Stimulated activated CD4-positive, alpha-beta T cell treated with anti-CD3 and anti-CD28 coated beads, Interleukin-12 subunit alpha, Interleukin-12 subunit beta, amount 100 ng/mL, for 4 hours (primary cell): ENCODE data around the gene CACNA1C.

ENCODE experiments used
- DNase-seq: peaks from one replicate; pipeline ENCODE4 v3.0.0-alpha.2; 2020

Gene CACNA1C

GRCh38 chr12:2172491-2173214, 119.9 kb downstream of the CACNA1C start:
- no peak for DNase-seq

DNA sequence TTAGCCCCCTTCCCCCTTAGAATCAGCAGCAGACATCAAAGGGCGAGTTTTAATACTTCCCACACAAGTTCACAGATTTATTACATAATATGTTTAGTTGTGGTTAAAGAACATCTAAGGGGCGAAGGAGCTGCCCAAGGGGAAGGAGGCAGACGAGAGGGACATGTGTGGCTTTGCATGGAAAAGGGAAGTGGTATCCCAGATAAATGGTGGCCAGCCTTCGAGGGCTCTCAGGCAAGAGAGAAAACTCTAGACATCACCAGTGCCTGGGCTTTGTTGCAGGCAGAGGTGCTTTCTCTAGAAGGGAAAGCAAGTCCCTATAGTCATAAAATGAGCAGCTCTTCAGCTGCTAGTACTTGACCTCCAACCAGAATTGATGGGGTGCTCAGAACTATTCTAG, 121.2 kb downstream of the CACNA1C start:
- no peak for DNase-seq

DNA sequence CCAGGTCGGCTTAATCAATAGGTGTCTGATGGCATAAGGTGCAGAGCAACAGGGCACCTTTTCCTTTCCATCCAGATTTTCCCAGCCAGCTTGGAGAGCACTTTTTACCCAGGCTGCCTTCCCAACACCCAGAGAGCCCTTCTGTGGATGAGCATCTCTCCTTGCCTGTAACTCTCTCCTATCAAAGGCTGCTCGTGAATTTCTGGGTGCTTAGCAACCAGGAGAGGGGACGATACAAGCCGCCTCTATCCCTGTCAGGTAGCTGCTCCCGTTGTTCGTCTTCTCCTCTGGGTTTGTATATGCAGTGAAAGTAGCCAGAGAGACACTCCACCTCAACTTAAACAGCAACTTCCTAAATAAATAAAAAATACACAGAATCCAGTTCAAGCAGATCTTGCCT, 124.2 kb downstream of the CACNA1C start:
- DNase-seq: no peak

GRCh38 chr12:2177751-2178150, 125.0 kb downstream of the CACNA1C start:
- no peak for DNase-seq

- no peak for DNase-seq
These were observed 126.3 kb downstream of the CACNA1C start for GRCh38 chr12:2179058-2179457.

- no peak for DNase-seq
These were observed 127.4 kb downstream of the CACNA1C start for GRCh38 chr12:2179953-2180736.

DNA sequence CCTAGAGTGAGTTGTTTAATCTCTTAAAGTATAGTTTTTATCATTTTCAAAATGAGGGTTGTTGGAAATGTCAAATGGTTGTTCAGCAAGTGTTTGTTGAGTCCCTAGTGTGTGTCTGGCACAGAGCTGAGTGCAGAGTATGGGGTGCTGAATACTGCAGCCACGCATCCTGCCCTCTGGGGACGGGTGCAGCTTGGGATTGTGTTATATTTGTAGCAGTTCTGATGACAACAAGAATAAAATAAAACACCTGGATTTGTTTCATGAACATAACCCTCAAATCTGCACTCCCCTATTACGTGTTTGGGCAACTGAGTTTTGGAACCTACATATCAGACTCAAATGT, 127.9 kb downstream of the CACNA1C start:
- no peak for DNase-seq

- DNase-seq: no peak
These were observed 131.1 kb downstream of the CACNA1C start for GRCh38 chr12:2183556-2184541.

- no peak for DNase-seq
These were observed 133.1 kb downstream of the CACNA1C start for GRCh38 chr12:2185751-2186341.

GRCh38 chr12:2187195-2187945, 134.6 kb downstream of the CACNA1C start:
- no peak for DNase-seq

GRCh38 chr12:2190085-2190484, 137.3 kb downstream of the CACNA1C start:
- DNase-seq: no peak

DNA sequence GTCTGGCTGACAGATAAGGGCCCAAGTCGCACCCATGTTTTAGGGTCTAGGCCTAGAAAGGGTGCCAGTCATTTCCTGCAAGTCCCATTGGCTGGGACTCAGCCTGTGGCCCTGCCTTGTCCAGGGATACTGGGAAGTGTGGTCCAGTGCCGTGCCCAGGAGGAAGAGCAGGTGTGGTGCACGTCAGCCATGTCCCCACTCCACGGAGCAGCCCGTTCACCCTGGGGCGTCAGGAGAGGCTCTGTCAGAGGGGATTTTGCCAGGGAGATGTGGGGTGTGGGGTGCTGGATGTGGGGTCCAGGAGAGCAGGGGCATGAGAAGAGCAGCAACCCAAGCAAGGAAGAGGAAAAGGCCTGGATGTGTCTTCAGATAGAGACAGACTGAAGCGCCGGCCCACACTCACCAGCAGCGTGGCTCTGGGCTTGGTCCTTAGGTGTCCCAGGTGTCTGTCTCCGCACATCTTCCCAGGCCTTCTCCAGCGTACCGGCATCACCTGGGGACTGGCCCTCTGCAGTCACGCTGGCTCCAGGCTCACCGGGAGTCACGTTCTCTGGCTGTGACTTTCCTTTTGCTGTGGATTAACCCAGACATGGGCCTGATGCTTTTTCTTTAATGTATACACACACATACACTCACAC, 138.2 kb downstream of the CACNA1C start:
- DNase-seq: no peak

DNA sequence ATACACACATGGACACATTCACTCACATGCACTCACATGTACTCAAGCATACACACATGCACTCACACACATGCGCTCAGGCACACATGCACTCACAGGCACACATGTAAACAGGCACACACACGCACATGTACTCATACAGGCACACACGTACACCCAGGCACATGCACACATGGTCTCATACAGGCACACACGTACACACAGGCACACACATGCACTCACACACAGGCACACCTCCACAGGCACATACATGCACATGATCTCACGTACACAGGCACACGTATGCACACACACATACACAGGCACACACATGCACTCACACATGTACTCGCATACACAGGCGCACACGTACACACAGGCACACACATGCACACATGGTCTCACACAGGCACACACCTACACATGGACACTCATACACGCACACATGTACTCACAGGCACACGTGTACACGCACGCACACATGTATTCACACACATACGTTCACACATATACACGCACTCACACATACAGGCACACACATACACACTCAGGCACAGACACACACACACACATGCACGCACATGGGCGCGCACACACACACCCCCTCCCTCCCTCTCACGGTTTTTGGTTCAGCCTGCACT, 138.9 kb downstream of the CACNA1C start:
- DNase-seq: no peak

DNA sequence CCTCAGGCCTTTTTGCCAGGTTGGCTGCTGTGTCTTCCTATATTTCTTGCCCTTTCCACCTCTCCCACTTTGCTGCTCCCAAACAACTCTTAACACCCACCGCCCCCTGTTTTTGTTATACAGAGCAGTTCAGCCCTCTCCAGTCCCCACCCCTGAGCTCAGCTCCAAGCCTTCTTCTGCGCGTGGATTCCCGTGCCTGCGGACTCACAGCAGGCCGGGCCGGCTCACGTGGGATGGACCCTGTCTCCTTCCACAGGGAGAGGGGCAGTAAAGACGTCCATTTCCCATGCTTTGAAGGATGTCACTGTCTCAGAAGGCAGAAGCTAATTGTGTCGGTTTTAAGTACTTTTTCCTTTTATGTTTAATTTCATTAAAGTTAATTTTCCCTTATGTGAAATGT, 139.4 kb downstream of the CACNA1C start:
- no peak for DNase-seq

DNA sequence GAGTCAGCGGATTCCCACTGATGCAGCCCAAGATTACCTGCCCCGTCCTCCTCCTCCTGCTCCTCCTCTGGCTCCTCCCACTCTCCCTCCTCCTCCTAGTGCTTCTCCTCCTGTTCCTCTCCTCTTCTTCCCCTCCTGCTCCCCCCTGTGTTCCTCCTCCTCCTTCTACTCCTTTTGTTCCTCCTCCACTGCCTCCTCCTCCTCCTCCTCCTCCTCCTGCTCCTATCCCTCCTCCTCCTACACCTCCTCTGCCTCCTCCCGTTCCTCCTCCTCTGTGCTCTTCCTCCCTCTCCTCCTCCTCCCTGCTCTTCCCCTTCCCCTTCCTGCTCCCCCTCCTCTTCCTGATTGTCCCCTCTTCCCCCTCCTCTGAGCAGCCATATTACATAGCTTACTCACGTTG, 141.3 kb downstream of the CACNA1C start:
- no peak for DNase-seq

GRCh38 chr12:2194571-2194970, 141.8 kb downstream of the CACNA1C start:
- no peak for DNase-seq

- no peak for DNase-seq
These were observed 142.3 kb downstream of the CACNA1C start for GRCh38 chr12:2195085-2195484.

- no peak for DNase-seq
These were observed 145.3 kb downstream of the CACNA1C start for GRCh38 chr12:2198005-2198501.

DNA sequence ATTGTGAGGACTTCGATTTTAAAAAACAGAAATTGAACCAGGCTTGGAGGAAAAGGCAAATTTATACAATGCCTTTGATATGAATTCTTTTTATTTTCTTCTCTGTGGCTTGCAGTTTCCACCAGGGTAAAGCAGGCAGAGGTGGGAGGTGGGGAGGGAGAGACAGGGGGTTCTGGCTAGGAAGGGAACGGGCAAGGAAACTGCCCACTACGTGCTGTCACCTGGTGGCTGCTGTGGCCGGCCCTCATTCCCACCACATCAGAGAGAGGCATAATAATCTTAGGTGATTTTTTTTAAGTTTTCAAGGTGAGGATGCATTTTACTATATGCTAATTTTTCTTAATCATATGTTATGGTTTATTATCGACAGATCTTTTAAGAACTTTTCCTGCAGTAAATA, 145.8 kb downstream of the CACNA1C start:
- no peak for DNase-seq

DNA sequence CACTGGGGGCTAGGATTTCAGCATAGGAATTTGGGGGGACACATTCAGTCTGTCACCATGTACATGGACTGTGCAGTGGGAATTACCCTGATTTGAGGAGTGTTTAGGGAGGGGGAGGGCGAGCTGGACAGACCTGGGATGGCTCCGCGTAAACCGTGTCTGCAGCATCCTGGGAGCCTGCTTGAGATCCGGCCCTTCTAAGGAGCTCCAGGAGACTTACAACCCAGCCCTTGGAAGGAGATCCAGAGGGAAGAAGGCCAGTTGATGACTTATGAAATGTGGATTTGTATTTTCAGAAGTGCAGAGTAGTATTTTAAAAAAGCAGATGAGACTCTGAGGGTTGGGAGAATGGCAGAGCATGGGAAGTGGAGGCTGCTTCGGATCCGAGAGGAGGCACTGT, 153.2 kb downstream of the CACNA1C start:
- no peak for DNase-seq
